GM21423 (cell line): ENCODE measurements around the gene CYB5R3.

Source experiments
- ATAC-seq: cut with Tn5 transposase; IDR thresholded peaks from one replicate; pipeline ENCODE4 v1.9.1; 2021; ENCODE audit warnings: mild to moderate bottlenecking, moderate library complexity; ENCODE audit not compliant: unreplicated experiment

The CYB5R3 gene

DNA sequence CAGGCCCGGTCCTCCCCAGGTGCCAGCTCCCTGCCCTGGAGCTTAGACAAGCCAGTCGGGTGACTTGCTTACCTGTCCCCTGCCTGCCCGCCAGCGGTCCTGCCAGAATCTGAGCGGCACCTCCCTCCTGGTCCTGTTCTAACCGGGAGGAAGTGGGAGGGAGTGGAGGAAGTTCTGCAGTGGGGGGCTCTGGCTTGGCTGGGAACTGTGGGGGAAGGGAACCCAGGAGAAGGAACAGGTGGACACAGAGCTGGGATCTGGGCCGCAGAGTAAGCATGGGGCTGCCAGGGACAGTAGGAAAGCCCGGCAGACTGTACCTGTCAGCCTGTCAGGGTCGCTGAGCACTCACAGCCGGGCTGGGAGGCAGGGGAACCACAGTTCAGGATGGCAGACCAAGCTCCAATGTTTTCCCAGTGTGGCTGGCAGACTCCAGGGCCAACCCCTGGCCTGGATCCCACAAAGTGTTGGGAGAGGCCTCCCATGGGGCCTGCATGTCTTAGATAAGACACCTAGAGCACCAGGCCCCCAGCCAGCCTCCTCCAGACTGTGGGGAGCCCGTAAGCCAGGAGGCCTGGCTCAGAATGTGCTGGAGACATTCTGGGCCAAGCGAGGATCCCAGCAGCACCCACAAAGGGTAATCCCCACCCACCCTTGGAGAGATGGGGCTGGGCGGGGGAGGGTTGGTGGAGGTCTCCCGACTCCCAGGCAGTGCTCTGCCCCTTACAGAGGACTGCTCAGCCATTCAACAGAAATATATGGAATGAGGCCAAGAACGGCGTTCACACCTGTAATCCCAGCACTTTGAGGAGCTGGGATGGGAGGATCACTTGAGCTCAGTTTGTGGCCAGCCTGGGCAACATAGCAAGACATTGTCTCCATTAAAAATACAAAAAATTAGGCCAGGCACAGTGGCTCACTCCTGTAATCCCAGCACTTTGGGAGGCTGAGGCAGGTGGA is 2.3 kb downstream of the CYB5R3 start:
- no peak for ATAC-seq

- ATAC-seq = no peak
Measured at GRCh38 chr22:42645938-42646568, 3.1 kb downstream of the CYB5R3 start.

DNA sequence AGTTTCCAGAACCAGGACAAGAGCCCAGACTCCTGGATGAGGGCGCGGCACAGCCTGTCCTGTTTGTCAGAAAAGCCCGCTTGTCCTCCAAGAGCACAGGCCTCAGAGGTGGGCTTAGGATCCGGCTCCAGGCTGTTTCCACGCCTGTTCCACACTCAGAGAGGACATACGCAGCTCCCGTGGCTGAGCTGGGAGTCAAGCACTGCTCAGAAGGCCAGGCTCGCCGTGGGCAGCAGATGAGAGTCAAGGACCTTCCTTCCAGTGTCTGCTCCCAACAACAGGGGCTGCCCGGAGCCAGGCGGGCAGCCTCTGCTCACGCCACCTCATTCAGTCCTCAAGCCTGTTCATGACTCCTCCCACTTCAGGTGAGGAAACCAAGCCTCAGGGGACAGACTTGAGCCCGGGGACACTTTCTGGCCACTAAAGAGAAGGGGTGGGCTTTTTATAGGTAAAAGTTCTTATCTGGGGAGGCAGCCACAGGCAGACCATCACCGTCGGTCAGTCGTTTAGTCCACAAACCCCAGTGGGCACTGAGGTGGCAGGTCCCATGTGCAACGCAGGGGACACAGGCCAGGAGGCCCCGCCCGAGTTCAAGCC is 3.8 kb downstream of the CYB5R3 start:
- no peak for ATAC-seq

GRCh38 chr22:42644422-42645340 is 4.5 kb downstream of the CYB5R3 start:
- no peak for ATAC-seq

DNA sequence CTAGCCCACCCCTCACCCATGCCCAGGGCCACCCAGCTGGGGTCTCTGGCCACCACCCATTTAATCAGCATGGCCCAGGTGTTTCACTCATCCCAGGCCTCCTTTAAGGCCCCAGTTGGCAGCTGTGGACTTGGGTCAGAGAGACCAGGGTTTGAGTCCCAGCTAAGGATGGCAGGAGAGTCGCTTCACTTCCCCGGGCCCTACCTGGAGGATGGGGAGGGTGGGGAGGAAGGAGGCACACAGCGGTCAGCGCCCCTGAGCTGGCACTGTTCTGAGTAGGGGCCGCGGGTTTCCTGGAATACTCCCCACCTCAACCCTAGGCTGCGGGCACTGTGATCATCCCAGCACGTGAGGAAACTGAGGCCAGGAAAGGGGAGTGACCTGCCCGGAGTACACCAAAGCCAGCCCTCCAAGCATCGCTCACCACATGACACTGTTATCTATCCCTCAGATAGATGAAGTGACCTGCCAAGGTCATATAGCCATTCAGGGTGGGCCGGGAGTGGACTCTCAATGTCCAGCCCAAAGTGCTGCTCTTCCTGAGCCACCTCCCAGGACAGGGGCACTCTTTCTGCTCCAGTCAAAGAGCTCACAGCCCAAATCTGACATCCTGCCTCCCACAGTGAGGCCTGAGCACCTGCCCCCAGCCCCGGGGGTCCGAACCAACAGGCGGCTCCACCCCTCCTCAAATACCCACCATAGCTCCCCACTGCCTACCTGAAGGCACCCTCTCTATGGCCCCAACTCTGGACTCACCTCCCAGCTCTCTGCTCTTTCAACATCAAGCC is 5.4 kb downstream of the CYB5R3 start:
- no peak for ATAC-seq

- no peak for ATAC-seq
Measured at GRCh38 chr22:42642806-42643633, 6.2 kb downstream of the CYB5R3 start.

- ATAC-seq = no peak
Measured at GRCh38 chr22:42641801-42642413, 7.3 kb downstream of the CYB5R3 start.

DNA sequence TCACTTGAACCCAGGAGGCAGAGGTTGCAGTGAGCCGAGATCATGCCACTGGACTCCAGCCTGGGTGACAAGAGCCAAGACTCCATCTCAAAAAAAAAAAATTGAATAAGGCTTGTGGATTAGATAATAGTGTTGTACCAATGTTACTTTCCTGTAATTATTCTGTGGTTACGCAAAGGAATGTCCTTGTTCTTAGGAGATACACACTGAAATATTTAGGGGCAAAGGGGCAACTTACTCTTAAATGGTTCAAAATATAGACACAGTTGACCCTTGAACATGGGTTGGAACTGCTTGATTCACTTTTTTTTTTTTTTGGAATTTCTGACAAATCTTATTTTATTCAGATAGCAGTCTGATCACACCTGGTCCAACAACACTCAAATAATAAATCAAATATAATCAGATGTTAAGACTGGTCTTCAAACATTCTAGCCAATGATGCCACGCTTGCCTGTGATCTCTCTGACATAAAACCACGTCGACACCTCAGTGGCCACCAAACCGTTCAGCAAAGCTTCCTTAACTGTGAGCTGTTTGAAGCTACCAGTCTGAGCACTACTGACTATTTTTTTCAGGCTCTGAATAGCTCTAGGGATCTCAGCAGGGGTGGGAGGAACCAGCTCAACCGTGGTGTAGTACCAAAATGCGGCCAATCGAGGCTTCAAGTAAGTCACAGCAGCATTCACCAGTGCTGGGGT is 9.5 kb downstream of the CYB5R3 start:
- no peak for ATAC-seq

GRCh38 chr22:42637555-42637954 is 11.6 kb downstream of the CYB5R3 start:
- ATAC-seq = no peak

GRCh38 chr22:42636506-42636905 is 12.7 kb downstream of the CYB5R3 start:
- ATAC-seq = no peak

DNA sequence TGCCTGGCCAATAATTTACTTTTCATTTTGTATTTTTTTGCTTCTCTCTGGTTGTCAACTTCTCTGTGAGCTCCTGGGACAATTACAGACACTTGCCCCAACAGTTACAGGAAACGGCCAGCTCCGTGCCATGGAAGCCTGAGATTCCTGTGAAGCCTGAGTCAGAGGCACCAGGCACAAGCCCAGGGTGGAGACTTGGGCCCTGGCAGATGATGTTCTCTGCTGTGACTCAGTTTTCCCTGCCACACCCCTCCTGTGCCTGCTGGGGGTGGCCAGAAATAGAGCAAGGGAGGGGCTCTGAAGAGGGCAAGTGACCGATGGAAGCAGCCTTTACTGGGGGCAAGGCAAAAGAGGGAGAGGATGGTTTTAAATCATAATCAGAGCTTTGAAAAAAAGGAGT is 13.7 kb downstream of the CYB5R3 start:
- ATAC-seq = no peak

DNA sequence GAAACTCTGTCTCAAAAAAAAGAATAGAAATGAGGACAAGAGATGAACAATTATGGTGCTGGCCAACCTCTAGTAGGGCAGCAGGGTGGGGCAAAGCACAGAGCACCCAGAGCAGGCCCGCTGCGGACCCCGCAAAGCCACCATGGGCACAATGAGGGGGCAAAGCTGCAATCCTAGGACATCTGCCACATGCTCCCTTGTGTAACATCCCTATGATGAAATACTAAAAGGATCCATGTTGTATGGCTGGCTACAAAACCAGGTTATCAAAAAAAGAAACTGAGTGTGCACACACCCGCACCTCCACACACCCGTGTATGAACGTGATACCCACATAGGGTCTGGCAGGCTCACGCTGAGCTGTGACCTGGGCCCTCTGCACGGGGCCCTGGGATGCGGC is 16.2 kb downstream of the CYB5R3 start:
- ATAC-seq = no peak

- ATAC-seq = no peak
Measured at GRCh38 chr22:42632096-42632495, 17.1 kb downstream of the CYB5R3 start.

DNA sequence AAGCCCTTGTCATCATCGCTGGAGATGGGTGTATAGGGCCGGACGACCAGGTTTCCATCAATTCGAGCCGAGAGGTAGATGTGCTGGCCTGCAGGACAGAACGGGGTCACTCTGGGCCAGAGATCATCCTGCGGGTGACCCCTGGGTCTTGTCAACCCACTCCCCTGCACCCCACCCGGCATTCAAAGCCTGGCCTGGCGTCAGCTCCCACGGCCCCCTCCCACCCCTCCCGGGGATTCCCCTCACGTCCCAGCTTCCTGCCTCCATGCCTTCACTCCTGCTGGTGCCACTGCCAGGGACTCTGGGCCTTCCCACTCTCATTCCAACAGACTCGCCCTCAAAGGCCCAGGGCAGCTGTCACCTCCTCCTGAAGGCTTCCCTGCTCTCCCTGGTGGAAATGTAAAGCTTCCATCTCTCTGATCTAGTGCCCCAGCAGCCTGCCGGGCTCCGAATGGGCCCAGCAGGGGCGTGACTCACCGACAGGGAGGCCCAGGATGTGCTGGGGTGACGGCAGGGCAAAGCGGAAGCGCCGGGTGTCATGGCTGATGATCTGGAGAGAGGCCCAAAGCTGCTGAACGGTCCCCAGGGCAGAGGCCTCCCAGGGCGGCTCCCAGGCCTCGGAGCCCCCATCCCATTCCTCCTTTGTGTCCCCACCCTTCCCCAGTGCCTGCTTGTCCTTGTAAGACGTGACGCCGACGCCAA is 18.1 kb downstream of the CYB5R3 start:
- no peak for ATAC-seq

DNA sequence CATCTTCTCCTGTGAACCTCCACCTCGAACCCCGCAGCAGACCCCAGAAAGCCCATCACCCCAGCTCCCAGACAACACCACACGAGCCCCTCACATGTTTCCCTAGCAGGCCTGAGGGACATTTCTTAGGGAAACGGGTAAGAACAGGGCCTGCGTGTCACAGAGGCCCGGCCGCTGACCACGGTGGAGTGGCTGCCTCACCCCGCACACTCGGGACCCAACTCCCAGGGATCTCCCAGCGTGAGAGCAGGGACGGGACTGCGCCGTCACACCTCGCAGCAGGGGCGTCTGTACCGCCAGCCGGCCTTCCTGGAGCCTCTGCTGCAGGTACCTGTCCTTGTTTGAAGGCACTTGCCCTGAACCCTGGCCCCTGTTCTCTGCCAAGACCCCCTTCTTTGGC is 19.0 kb downstream of the CYB5R3 start:
- ATAC-seq = no peak

DNA sequence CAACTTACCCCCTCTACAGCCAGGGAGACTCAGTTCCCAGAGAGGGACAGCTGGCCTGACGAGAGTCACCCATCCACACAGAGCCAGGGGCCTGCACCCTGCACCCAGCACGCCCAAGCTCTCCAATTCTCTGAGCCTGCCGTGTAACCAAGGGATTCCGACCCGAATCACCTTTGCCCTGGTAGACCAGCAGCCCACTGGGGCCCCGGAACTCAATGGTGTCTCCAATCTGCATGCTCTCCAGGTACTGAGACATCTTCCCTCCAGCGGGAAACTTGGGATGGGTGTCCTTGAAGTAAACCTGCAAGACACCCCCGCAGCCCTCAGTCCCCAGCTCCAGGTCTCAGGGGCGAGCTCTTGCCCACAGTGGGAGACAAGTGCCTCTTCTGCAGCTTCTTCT is 21.2 kb downstream of the CYB5R3 start:
- no peak for ATAC-seq

GRCh38 chr22:42626951-42627625 is 22.1 kb downstream of the CYB5R3 start:
- no peak for ATAC-seq
